Central memory CD8-positive, alpha-beta T cell (primary cell): ENCODE measurements around the gene GNG8.
A peak's percentile ranks its signal among the peaks of the same experiment; 100 is the strongest.

ENCODE experiments used
- ATAC-seq: fragments of 150-1000 bp; cut with Tn5 transposase; replicated peaks from 2 replicates; pipeline ENCODE4 v1.10.0; 2022; ENCODE audit warnings: mild to moderate bottlenecking, moderate FRiP score, moderate number of reproducible peaks; ENCODE audit not compliant: poor library complexity, severe bottlenecking; ENCODE audit errors: extremely low read depth
- DNase-seq, 2 donors: peaks; one replicate each; pipeline ENCODE4 v3.0.0; 2021; ENCODE audit warnings: low spot score in 2 of 2
- H3K27ac Mint-ChIP-seq: one replicate; pipeline ENCODE4 v1.8.0; 2022; ENCODE audit warnings: low read depth, mild to moderate bottlenecking, moderate library complexity, mixed read lengths
- H3K27me3 Mint-ChIP-seq: one replicate; pipeline ENCODE4 v1.8.0; 2022; ENCODE audit warnings: mixed read lengths
- H3K36me3 Mint-ChIP-seq: one replicate; pipeline ENCODE4 v1.8.0; 2022; ENCODE audit warnings: mild to moderate bottlenecking, moderate library complexity, mixed read lengths; ENCODE audit not compliant: insufficient read depth
- H3K4me1 Mint-ChIP-seq: one replicate; pipeline ENCODE4 v1.8.0; 2022; ENCODE audit warnings: mixed read lengths
- H3K4me3 Mint-ChIP-seq: one replicate; pipeline ENCODE4 v1.8.0; 2022; ENCODE audit warnings: mild to moderate bottlenecking, moderate library complexity, mixed read lengths
- H3K9me3 Mint-ChIP-seq: one replicate; pipeline ENCODE4 v1.8.0; 2022; ENCODE audit warnings: mixed read lengths

The GNG8 gene

DNA sequence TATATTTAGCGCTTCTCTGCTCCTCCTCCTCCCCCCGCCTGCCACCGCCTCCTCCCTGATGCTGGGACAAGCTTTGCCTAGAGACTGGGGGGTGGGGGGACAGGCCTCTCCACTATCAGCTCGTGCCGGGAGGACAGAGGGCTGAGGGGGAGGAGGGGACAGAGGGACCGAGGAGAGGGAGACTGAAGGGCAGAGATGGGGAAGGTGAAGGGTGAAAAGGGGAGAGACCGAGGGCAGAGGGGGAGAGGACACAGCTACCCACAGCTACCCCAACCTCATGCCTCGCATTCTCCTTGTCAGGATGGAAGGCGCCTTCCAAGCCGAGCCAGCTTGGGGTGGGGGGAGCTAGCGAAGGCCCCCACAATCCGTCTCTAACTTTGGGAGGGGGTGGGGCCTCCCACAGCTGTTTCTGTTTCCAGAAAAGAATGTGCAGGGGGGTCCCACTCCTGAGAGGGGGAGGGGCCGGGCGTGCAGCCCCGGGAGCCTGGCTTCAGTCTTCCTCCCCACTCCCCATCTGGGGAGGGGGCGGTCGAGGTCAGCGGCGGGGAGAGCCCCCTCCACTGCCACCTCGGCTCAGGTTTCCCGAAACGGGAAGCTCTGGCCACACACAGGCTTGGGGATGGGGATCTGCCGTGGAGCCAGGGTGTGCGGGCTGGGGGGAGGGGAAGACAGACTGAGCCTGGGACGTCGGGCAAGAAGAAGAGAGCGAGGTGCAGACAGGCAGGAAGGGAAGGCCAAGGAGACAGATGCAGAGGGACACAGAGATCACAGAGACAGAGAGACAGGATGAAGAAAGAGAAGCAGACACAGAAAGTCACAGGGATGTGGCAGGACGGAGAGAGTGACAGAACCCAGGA lies 23.4 kb upstream of the GNG8 start:
- no peak for ATAC-seq
- Mint-ChIP-seq H3K27me3 (peaks cover 46% of the 10 kb centered on the region), H3K36me3 (peaks cover 3% of the 10 kb centered on the region), H3K27ac (no peak overlapping the region), H3K4me3 (peak overlapping the region; percentile 76), H3K4me1 (peaks cover 22% of the 10 kb centered on the region), H3K9me3 (no peaks in the 10 kb centered on the region)
- DNase-seq: no peak

- H3K27me3 Mint-ChIP-seq: peaks cover 70% of the 10 kb centered on the region
These were observed 20.5 kb upstream of the GNG8 start for GRCh38 chr19:46656541-46656940.

GRCh38 chr19:46654621-46655152 lies 18.7 kb upstream of the GNG8 start:
- Mint-ChIP-seq H3K4me3 (no peak overlapping the region), H3K27me3 (peaks cover 83% of the 10 kb centered on the region), H3K4me1 (peaks cover 3% of the 10 kb centered on the region), H3K36me3 (no peaks in the 10 kb centered on the region), H3K27ac (no peak overlapping the region), H3K9me3 (no peaks in the 10 kb centered on the region)
- DNase-seq (no peak), ATAC-seq (no peak)

More at GRCh38 chr19:46656541-46656940, 20.5 kb upstream of the GNG8 start:
- Mint-ChIP-seq H3K27ac (no peak overlapping the region), H3K4me1 (peaks cover 15% of the 10 kb centered on the region), H3K4me3 (no peak overlapping the region), H3K36me3 (peaks cover 3% of the 10 kb centered on the region), H3K9me3 (no peaks in the 10 kb centered on the region)
- DNase-seq (no peak), ATAC-seq (no peak)

GRCh38 chr19:46650445-46650844 lies 14.4 kb upstream of the GNG8 start:
- no peak for ATAC-seq
- DNase-seq: no peak
- peaks cover 8% of the 10 kb centered on the region for H3K4me1 Mint-ChIP-seq
- H3K9me3 Mint-ChIP-seq: no peaks in the 10 kb centered on the region
- no peaks in the 10 kb centered on the region for H3K36me3 Mint-ChIP-seq
- H3K27ac Mint-ChIP-seq: no peak overlapping the region
- H3K4me3 Mint-ChIP-seq: no peak overlapping the region
- H3K27me3 Mint-ChIP-seq: peaks cover 86% of the 10 kb centered on the region

GRCh38 chr19:46648961-46649960 lies 13.3 kb upstream of the GNG8 start:
- Mint-ChIP-seq H3K27ac (no peak overlapping the region), H3K4me1 (peaks cover 8% of the 10 kb centered on the region), H3K9me3 (no peaks in the 10 kb centered on the region), H3K4me3 (no peak overlapping the region), H3K27me3 (peaks cover 81% of the 10 kb centered on the region), H3K36me3 (no peaks in the 10 kb centered on the region)
- ATAC-seq (no peak), DNase-seq (no peak)

DNA sequence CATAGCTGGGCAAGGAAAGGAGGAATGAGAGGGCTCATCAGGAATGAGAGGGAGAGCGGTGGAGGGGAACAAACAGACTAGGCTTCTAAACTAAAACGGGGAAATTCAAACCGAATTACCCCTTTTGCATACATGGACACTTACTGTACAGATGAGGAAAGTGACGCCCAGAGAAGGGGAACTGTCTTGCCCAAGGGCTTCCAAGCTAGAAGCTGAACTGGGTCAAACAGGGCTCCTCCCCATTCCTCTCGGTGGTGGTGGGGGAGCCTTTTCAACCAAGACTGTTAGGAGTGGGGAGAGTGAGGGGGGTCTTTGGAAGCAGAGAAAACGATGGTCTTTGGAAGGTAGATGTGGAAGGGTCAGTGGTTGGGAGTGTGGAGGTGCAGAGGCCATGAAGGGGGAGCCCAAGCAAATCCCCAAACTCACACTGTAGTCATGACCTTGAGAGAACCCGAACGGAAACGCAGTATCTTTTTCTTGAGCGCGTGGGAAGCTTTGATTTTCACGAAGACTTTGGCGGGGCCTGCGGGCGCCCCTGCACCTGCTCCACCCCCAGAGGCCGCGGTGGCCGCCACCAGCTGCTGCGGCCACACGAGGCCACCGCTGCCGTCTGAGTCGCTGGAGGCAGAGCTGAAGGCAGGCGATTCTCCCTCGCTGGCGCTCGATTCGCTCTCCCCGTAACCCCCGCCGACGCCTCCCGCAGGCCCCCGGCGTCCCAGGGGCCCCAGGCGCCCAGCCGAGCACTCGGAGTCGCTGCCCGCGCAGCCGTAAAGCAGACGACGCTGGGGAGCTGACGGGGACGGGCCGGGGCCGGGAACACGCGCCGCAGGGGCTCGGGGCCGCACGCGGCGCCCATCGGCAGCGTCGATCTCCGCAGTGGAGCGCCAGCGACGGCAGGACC lies 12.3 kb upstream of the GNG8 start:
- Mint-ChIP-seq H3K36me3 (no peaks in the 10 kb centered on the region), H3K9me3 (no peaks in the 10 kb centered on the region), H3K4me1 (peaks cover 8% of the 10 kb centered on the region), H3K4me3 (peak overlapping the region; percentile 8), H3K27ac (no peak overlapping the region), H3K27me3 (peaks cover 73% of the 10 kb centered on the region)
- DNase-seq: no peak
- ATAC-seq: peak; percentile 10

DNA sequence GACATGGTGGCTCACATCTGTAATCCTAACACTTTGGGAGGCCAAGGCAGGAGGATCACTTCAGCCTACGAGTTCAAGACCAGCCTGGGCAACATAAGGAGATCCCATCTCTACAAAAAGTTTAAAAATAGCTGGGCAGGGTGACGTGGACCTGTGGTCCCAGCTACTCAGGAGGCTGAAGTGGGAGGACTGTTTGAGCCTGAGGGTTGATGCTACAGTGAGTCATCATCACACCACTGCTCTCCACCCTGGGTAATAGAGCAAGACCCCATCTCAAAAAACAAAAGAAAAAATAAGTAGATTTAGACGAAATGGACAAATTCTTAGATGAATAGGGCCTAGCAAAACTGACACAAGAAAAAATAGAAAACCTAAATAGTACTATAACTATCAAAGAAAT lies 10.4 kb upstream of the GNG8 start:
- DNase-seq (no peak), ATAC-seq (no peak)
- no peak overlapping the region for H3K27ac Mint-ChIP-seq
- H3K4me1 Mint-ChIP-seq: peaks cover 8% of the 10 kb centered on the region
- H3K36me3 Mint-ChIP-seq: no peaks in the 10 kb centered on the region
- H3K4me3 Mint-ChIP-seq: no peak overlapping the region
- H3K9me3 Mint-ChIP-seq: no peaks in the 10 kb centered on the region
- peaks cover 69% of the 10 kb centered on the region for H3K27me3 Mint-ChIP-seq

- DNase-seq (no peak), ATAC-seq (no peak)
- Mint-ChIP-seq H3K4me1 (peaks cover 8% of the 10 kb centered on the region), H3K36me3 (no peaks in the 10 kb centered on the region), H3K27ac (no peak overlapping the region), H3K4me3 (no peak overlapping the region), H3K27me3 (peaks cover 62% of the 10 kb centered on the region), H3K9me3 (no peaks in the 10 kb centered on the region)
These were observed 8.7 kb upstream of the GNG8 start for GRCh38 chr19:46644720-46645119.

DNA sequence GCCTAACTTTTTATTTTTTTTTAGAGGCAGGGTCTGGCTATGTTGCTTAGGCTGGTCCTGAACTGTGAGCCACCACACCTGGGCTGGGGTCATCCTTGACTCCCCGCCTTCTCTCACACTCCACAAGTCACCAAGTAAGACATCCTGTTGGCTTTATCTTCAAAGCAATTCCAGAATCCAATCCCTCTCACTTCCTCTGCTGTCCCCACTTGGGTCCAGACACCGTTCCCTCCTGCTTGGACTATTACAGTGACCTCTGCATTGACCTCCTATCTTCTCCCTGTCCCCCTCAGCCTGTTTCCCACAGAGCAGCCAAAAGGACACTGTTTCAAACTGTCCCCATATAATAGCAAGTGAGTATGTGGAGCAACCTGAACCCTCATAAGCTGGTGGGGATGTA lies 4.7 kb upstream of the GNG8 start:
- no peak overlapping the region for H3K27ac Mint-ChIP-seq
- no peaks in the 10 kb centered on the region for H3K4me1 Mint-ChIP-seq
- ATAC-seq: no peak
- peak overlapping the region; percentile 45 for H3K4me3 Mint-ChIP-seq
- H3K9me3 Mint-ChIP-seq: no peaks in the 10 kb centered on the region
- peaks cover 32% of the 10 kb centered on the region for H3K27me3 Mint-ChIP-seq
- DNase-seq: no peak
- peaks cover 1% of the 10 kb centered on the region for H3K36me3 Mint-ChIP-seq

- no peak for ATAC-seq
- H3K27ac Mint-ChIP-seq: no peak overlapping the region
- no peaks in the 10 kb centered on the region for H3K9me3 Mint-ChIP-seq
- H3K4me3 Mint-ChIP-seq: peak overlapping the region; percentile 45
- no peaks in the 10 kb centered on the region for H3K4me1 Mint-ChIP-seq
- H3K36me3 Mint-ChIP-seq: peaks cover 3% of the 10 kb centered on the region
- H3K27me3 Mint-ChIP-seq: peaks cover 22% of the 10 kb centered on the region
- DNase-seq: no peak
These were observed 3.6 kb upstream of the GNG8 start for GRCh38 chr19:46639358-46640182.

- H3K27me3 Mint-ChIP-seq: peaks cover 10% of the 10 kb centered on the region
- DNase-seq (no peak), ATAC-seq (no peak)
- H3K4me1 Mint-ChIP-seq: peaks cover 11% of the 10 kb centered on the region
- no peak overlapping the region for H3K27ac Mint-ChIP-seq
- H3K9me3 Mint-ChIP-seq: no peaks in the 10 kb centered on the region
- peaks cover 3% of the 10 kb centered on the region for H3K36me3 Mint-ChIP-seq
- H3K4me3 Mint-ChIP-seq: no peak overlapping the region
These were observed 1.2 kb upstream of the GNG8 start for GRCh38 chr19:46637224-46637623.
